K562 (cell line): ENCODE data around the gene DDAH1. TPM values are rescaled to one million over a fixed set of nuclear protein-coding genes. Genes with fewer than 3 reads are reported as not detected.

Source experiments
- ATAC-seq: fragments of 200-7000 bp; cut with Tn5 transposase; 3 replicates; pipeline ENCODE4 v1.9.1; 2020; ENCODE audit warnings: moderate library complexity
- BruUV-seq: library from RNA; stranded (reverse); fragments of 400-500 nt; replicated peaks from 2 replicates; lab custom pipeline; 2021; lab: Mats Ljungman, UMichigan
- CTCF ChIA-PET: fragments of 300-600 bp; formaldehyde crosslinking; extraction: SDS; loops from one replicate; lab custom pipeline; 2021; ENCODE audit warnings: low intra/inter-chr PET ratio; lab: Yijun Ruan, JAX
- POLR2A ChIA-PET: fragments of 300-600, 350-650 bp; sonication (Branson Sonifier 250); formaldehyde crosslinking; extraction: SDS; loops from one replicate; lab custom pipeline; 2021; ENCODE audit warnings: antibody characterized with exemption, inconsistent platforms; lab: Yijun Ruan, JAX
- DNase-seq, 4 experiments: peaks; one replicate each; pipeline versions ENCODE4 v3.0.0 to v3.0.0-alpha.2; 2011 to 2018; ENCODE audit warnings: low spot score in 3 of 4, mixed read lengths in 3 of 4; ENCODE audit errors: extremely low read depth in 1 of 4
- FAIRE-seq: peaks from 2 replicates; lab custom pipeline; 2011; peaks lifted over from hg19 to GRCh38; lab: Jason Lieb, UNC
- H2AFZ ChIP-seq: 2 replicates; pipeline ENCODE4 v1.6.0; 2011; ENCODE audit warnings: low read depth, low read length, control low read depth, inconsistent platforms
- H3K27ac ChIP-seq: fragments of 200-600 bp; 3 replicates; pipeline ENCODE4 v1.8.0; 2011; ENCODE audit warnings: low read depth, mild to moderate bottlenecking, control low read depth, inconsistent platforms, low read length, moderate library complexity, mixed read lengths; ENCODE audit errors: extremely low read depth
- H3K27me3 ChIP-seq, 2 experiments: fragments of 300-600 bp in 1 of 2; 2 replicates in 1 of 2; 3 replicates in 1 of 2; pipeline versions ENCODE4 v1.6.0 to v1.8.0; 2011; ENCODE audit warnings: inconsistent platforms in 2 of 2, low read length in 2 of 2, mild to moderate bottlenecking in 1 of 2, mixed read lengths in 1 of 2, moderate library complexity in 1 of 2; ENCODE audit not compliant: control insufficient read depth in 2 of 2, insufficient read depth in 2 of 2
- H3K36me3 ChIP-seq: fragments of 300-600 bp; 3 replicates; pipeline ENCODE4 v1.8.0; 2011; ENCODE audit warnings: mild to moderate bottlenecking, low read length, inconsistent platforms; ENCODE audit not compliant: control insufficient read depth, insufficient read depth
- H3K4me1 ChIP-seq, 2 experiments: fragments of 200-600 bp in 1 of 2; replicated peaks in 1 of 2; 2 replicates in 1 of 2; 3 replicates in 1 of 2; pipeline versions ENCODE4 v1.5.1 to v1.8.0; 2011; ENCODE audit warnings: inconsistent platforms in 2 of 2, low read length in 2 of 2, mild to moderate bottlenecking in 1 of 2, mixed read lengths in 1 of 2, moderate library complexity in 1 of 2; ENCODE audit not compliant: control insufficient read depth in 2 of 2, insufficient read depth in 2 of 2
- H3K4me2 ChIP-seq: 2 replicates; pipeline ENCODE4 v1.6.1; 2011; ENCODE audit warnings: low read length, control low read depth, inconsistent platforms, mixed read lengths; ENCODE audit not compliant: insufficient read depth
- H3K4me3 ChIP-seq: fragments of 200-600 bp; sonication (generic), shearing (Covaris generic); 2 replicates; pipeline ENCODE4 v1.5.1; 2016; ENCODE audit warnings: control low read depth, inconsistent platforms
- H3K79me2 ChIP-seq: fragments of 200-600 bp; 3 replicates; pipeline ENCODE4 v1.8.0; 2011; ENCODE audit warnings: low read length, inconsistent platforms; ENCODE audit not compliant: control insufficient read depth, insufficient read depth
- H3K9ac ChIP-seq, 2 experiments: 2 replicates each; pipeline versions ENCODE4 v1.6.0 to v1.6.1; 2011; ENCODE audit warnings: low read depth in 2 of 2, low read length in 2 of 2, control low read depth in 1 of 2, inconsistent platforms in 1 of 2, mild to moderate bottlenecking in 1 of 2, mixed read lengths in 1 of 2; ENCODE audit not compliant: insufficient read depth in 1 of 2
- H3K9me1 ChIP-seq: one replicate; pipeline ENCODE4 v1.6.0; 2011; ENCODE audit warnings: inconsistent platforms, mild to moderate bottlenecking, low read length, moderate library complexity; ENCODE audit not compliant: control insufficient read depth, insufficient read depth
- H3K9me3 ChIP-seq: replicated peaks from 2 replicates; pipeline ENCODE4 v1.5.1; 2011; ENCODE audit warnings: low read depth, low read length, inconsistent platforms; ENCODE audit not compliant: control insufficient read depth, insufficient read depth
- H4K20me1 ChIP-seq: replicated peaks from 2 replicates; pipeline ENCODE4 v1.6.1; 2011; ENCODE audit warnings: low read length, inconsistent platforms, mixed read lengths; ENCODE audit not compliant: control insufficient read depth, insufficient read depth
- BACH1 ChIP-seq: fragments of 200-800 bp; sonication (Bioruptor generic); IDR thresholded peaks from 2 replicates; pipeline ENCODE4 v1.6.1; 2016; ENCODE audit warnings: missing genetic modification characterization, missing compliant biosample characterization
- CCNT2 ChIP-seq: IDR thresholded peaks from 2 replicates; pipeline ENCODE4 v1.6.1; 2011; ENCODE audit warnings: borderline replicate concordance, low read depth, mild to moderate bottlenecking, moderate library complexity, mixed read lengths, low read length; ENCODE audit not compliant: insufficient read length; ENCODE audit errors: extremely low read depth
- CREBBP ChIP-seq: IDR thresholded peaks from one replicate; pipeline ENCODE4 v1.6.1; 2012; ENCODE audit warnings: low read depth, mild to moderate bottlenecking, control low read depth, inconsistent platforms, low read length
- FOXK2 ChIP-seq, 2 experiments: fragments of 450-650 bp; IDR thresholded peaks in 1 of 2; conservative IDR thresholded peaks in 1 of 2; 2 replicates each; pipeline ENCODE4 v1.6.1; 2016; ENCODE audit warnings: low read depth in 2 of 2, mild to moderate bottlenecking in 1 of 2
- MTA2 ChIP-seq: fragments of 450-650 bp; IDR thresholded peaks from 2 replicates; pipeline ENCODE4 v1.6.1; 2016; ENCODE audit warnings: low read depth
- NFRKB ChIP-seq: fragments of 450-650 bp; IDR thresholded peaks from 2 replicates; pipeline ENCODE4 v1.6.1; 2016; ENCODE audit warnings: low read depth
- POLR2B ChIP-seq: fragments of 450-650 bp; IDR thresholded peaks from 2 replicates; pipeline ENCODE4 v1.6.1; 2018; ENCODE audit warnings: low read depth; ENCODE audit not compliant: partially characterized antibody
- TRIM28 ChIP-seq: fragments of 450-650 bp; IDR thresholded peaks from 2 replicates; pipeline ENCODE4 v1.6.1; 2017
- XRCC3 ChIP-seq: fragments of 450-650 bp; IDR thresholded peaks from 2 replicates; pipeline ENCODE4 v1.6.1; 2017; ENCODE audit warnings: mild to moderate bottlenecking, moderate library complexity
- ZNF121 ChIP-seq: sonication (generic); formaldehyde crosslinking; conservative IDR thresholded peaks from 2 replicates; pipeline ENCODE4 v1.8.0; 2022; ENCODE audit warnings: missing genetic modification reagents
- ZNF175 ChIP-seq: fragments of 200-800 bp; sonication (Bioruptor generic); IDR thresholded peaks from 2 replicates; pipeline ENCODE4 v1.6.1; 2016; ENCODE audit warnings: low read depth, mild to moderate bottlenecking, missing genetic modification characterization, missing compliant biosample characterization
- ZNF184 ChIP-seq: sonication (generic); formaldehyde crosslinking; IDR thresholded peaks from 2 replicates; pipeline ENCODE4 v1.5.0; 2020; ENCODE audit warnings: missing genetic modification reagents
- ZNF280A ChIP-seq: fragments of 450-650 bp; IDR thresholded peaks from 2 replicates; pipeline ENCODE4 v1.6.1; 2018; ENCODE audit warnings: mild to moderate bottlenecking, low read depth; ENCODE audit not compliant: partially characterized antibody
- WGBS: fragments of 100-300 bp; shearing (Covaris generic); methylation state at CpG from one replicate; pipeline ENCODE4 v1.1.6; 2016; ENCODE audit warnings: low coverage, mixed read lengths; ENCODE audit not compliant: insufficient coverage; ENCODE audit errors: missing lambda C conversion rate; 5-methylcytosine and 5-hydroxymethylcytosine counted together
- in situ Hi-C: fragments of 300-500 bp; cut with MboI; formaldehyde crosslinking; loops from 4 replicates; pipeline ENCODE4 v1.15.0; 2018; ENCODE audit warnings: inconsistent platforms, mixed read lengths
- intact Hi-C: fragments of 100-400 bp; cut with micrococcal nuclease; formaldehyde crosslinking; loops from 2 replicates; pipeline ENCODE4 v1.14.2; 2022
- polyA plus RNA-seq, 8 experiments: library from polyadenylated mRNA; depleted of rRNA in 4 of 8; stranded (reverse) in 5 of 8; unstranded in 3 of 8; fragments of >200 nt; fragmentation: Nextera tagmentation in 2 of 8; fragmentation: Illumina TruSeq in 1 of 8; extraction: Ambion mirVana in 2 of 8; extraction: Trizol in 1 of 8; gene quantifications; 2 replicates each; pipeline versions ENCODE4 v1.2.1 to v1.2.3, GENCODE V29; 2011 to 2014; ENCODE audit warnings: inconsistent platforms in 1 of 8, missing spikeins in 1 of 8
- total RNA-seq, 7 experiments: library from RNA; depleted of rRNA in 6 of 7; stranded (reverse); fragments of >200 nt in 6 of 7; fragmentation: Illumina TruSeq in 2 of 7; extraction: Trizol in 2 of 7; gene quantifications; 2 replicates each; pipeline versions ENCODE4 v1.2.1 to v1.2.3, GENCODE V29; 2011 to 2021; ENCODE audit warnings: low replicate concordance in 1 of 7
- TF ChIP-seq, protein P1 (sequence below): fragments of 150-350 bp; IDR thresholded peaks from 2 replicates; pipeline ENCODE4 v1.6.1; 2014; ENCODE audit warnings: low read depth, mild to moderate bottlenecking, low read length, borderline replicate concordance

Gene DDAH1
- total and polyA plus RNA-seq, 9 of the 15 experiments (the other 6 are each of a cell fraction or from before 2014, with no cell fraction given) = 0.04 to 0.24 (median 0.10) TPM

DNA sequence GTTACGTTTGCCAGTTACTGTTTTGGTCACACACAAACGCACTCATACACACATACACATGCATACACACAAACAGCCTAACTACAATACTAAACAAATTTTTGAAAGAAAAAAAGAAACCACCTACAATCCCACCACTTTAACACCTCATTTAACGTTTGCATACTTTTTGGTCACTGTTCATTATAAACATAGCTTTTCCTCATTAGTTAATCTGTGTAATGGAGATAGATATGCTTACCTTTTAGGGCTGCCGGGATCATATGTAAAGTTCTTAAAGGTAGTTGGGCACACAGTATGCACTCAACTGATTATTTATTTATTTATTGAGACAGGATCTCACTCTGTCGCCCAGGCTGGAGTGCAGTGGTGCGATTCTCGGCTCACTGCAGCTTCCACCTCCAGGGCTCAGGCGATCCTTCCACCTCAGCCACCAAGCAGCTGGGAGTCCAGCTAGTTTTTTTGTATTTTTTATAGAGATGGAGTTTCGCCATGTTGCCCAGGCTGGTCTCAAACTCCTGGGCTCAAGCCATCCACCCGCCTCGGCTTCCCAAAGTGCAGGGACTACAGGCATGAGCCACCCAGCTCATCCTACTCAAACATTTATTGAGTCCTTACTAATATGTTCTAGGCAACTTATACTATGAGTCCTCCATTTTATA is 187.8 kb downstream of the DDAH1 start:
- in situ Hi-C loops (no loop called here), intact Hi-C loops (no loop called here)
- Histone ChIP-seq H3K4me1 (peaks cover 15 to 16% of the 10 kb centered on the region in 2 experiments; a peak in 3 of 5 replicates), H4K20me1 (no peaks in the 10 kb centered on the region), H3K9me3 (no peaks in the 10 kb centered on the region), H3K27me3 (peaks cover 0 to 3% of the 10 kb centered on the region in 2 experiments; a peak in 2 of 5 replicates), H2AFZ (peak overlapping the region; percentile 95), H3K9me1 (no peaks in the 10 kb centered on the region), H3K79me2 (peaks cover 40% of the 10 kb centered on the region), H3K36me3 (peaks cover 23% of the 10 kb centered on the region), H3K4me2 (peak overlapping the region; percentile 98), H3K27ac (peak overlapping the region; percentile 87), H3K4me3 (peak overlapping the region; percentile 79), H3K9ac (peak overlapping the region; percentile 54 to 90)
- BruUV-seq = TSS peak; percentile 93
- CTCF ChIA-PET = interaction anchor here (0.7 kb wide), 2 partner anchors 22 to 332 kb away, joined by 3 to 5 read pairs; no protein-coding TSS in a partner anchor
- POLR2A ChIA-PET = interaction anchor here (0.7 to 1.5 kb wide), 12 partner anchors 10 to 918 kb away, joined by 3 to 5 read pairs (median 3); partner anchors contain the start of gene C1orf52
- no peak for ATAC-seq
- WGBS = 51% methylated on average over 11 of the region's 11 CpGs
- no peak for DNase-seq
- no peak for FAIRE-seq
- TF ChIP-seq, protein P1, sequence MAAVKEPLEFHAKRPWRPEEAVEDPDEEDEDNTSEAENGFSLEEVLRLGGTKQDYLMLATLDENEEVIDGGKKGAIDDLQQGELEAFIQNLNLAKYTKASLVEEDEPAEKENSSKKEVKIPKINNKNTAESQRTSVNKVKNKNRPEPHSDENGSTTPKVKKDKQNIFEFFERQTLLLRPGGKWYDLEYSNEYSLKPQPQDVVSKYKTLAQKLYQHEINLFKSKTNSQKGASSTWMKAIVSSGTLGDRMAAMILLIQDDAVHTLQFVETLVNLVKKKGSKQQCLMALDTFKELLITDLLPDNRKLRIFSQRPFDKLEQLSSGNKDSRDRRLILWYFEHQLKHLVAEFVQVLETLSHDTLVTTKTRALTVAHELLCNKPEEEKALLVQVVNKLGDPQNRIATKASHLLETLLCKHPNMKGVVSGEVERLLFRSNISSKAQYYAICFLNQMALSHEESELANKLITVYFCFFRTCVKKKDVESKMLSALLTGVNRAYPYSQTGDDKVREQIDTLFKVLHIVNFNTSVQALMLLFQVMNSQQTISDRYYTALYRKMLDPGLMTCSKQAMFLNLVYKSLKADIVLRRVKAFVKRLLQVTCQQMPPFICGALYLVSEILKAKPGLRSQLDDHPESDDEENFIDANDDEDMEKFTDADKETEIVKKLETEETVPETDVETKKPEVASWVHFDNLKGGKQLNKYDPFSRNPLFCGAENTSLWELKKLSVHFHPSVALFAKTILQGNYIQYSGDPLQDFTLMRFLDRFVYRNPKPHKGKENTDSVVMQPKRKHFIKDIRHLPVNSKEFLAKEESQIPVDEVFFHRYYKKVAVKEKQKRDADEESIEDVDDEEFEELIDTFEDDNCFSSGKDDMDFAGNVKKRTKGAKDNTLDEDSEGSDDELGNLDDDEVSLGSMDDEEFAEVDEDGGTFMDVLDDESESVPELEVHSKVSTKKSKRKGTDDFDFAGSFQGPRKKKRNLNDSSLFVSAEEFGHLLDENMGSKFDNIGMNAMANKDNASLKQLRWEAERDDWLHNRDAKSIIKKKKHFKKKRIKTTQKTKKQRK = no peak
- TF ChIP-seq BACH1 = no peak
- no peak for TF ChIP-seq CREBBP
- TF ChIP-seq ZNF184 (CRISPR knock-in tag) = no peak
- TF ChIP-seq ZNF175 = 0 out of 2 replicates have a peak, but pooled peaks have one; percentile 31
- TF ChIP-seq ZNF121 (CRISPR knock-in tag) = no peak
- TF ChIP-seq POLR2B = no peak
- peak; percentile 35; the same call in 1 of the 2 replicates for TF ChIP-seq MTA2
- TF ChIP-seq CCNT2 = no peak
- peak; percentile 41; the same call in 1 of the 2 replicates for TF ChIP-seq TRIM28
- peak; percentile 62; the same call in 1 of the 2 replicates for TF ChIP-seq NFRKB
- TF ChIP-seq XRCC3 = no peak
- TF ChIP-seq FOXK2 (conservative IDR thresholded peaks at IDR 0.05 in 1 of 2, IDR thresholded peaks at IDR 0.05 in 1 of 2; ENCODE audit: low read depth in 2 of 2) = peak; percentile 28 to 77; a peak in 3 of 4 replicates
- no peak for TF ChIP-seq ZNF280A
